Cerebellar cortex (tissue), 1 donor: ENCODE measurements around the gene RAD51B.

ENCODE experiments used
- DNase-seq: peaks from one replicate; pipeline ENCODE4 v3.0.0-alpha.2; 2015; ENCODE audit warnings: low spot score

RAD51B gene

GRCh38 chr14:68363843-68364767, 544.5 kb downstream of the RAD51B start:
- peak; percentile 23 for DNase-seq

GRCh38 chr14:68364792-68365192, 545.2 kb downstream of the RAD51B start:
- no peak for DNase-seq

- no peak for DNase-seq
Observed at GRCh38 chr14:68365228-68365627, 545.6 kb downstream of the RAD51B start.

GRCh38 chr14:68366656-68367055, 547.1 kb downstream of the RAD51B start:
- no peak for DNase-seq

GRCh38 chr14:68367536-68367935, 548.0 kb downstream of the RAD51B start:
- no peak for DNase-seq

- DNase-seq: no peak
Observed at GRCh38 chr14:68368850-68369249, 549.3 kb downstream of the RAD51B start.

GRCh38 chr14:68369281-68370056, 549.9 kb downstream of the RAD51B start:
- no peak for DNase-seq

GRCh38 chr14:68370057-68370360, 550.4 kb downstream of the RAD51B start:
- no peak for DNase-seq

GRCh38 chr14:68372368-68372767, 552.8 kb downstream of the RAD51B start:
- no peak for DNase-seq

- no peak for DNase-seq
Observed at GRCh38 chr14:68373124-68373646, 553.6 kb downstream of the RAD51B start.

GRCh38 chr14:68373847-68374444, 554.4 kb downstream of the RAD51B start:
- DNase-seq: no peak

GRCh38 chr14:68374682-68375081, 555.1 kb downstream of the RAD51B start:
- DNase-seq: no peak

GRCh38 chr14:68375376-68375775, 555.8 kb downstream of the RAD51B start:
- no peak for DNase-seq

GRCh38 chr14:68376067-68376779, 556.6 kb downstream of the RAD51B start:
- no peak for DNase-seq

- DNase-seq: no peak
Observed at GRCh38 chr14:68377006-68377405, 557.4 kb downstream of the RAD51B start.

- peak; percentile 22 for DNase-seq
Observed at GRCh38 chr14:68377459-68377858, 557.9 kb downstream of the RAD51B start.

- no peak for DNase-seq
Observed at GRCh38 chr14:68379510-68380328, 560.1 kb downstream of the RAD51B start.

GRCh38 chr14:68380329-68380741, 560.8 kb downstream of the RAD51B start:
- DNase-seq: no peak

GRCh38 chr14:68384335-68384734, 564.8 kb downstream of the RAD51B start:
- peak; percentile 37 for DNase-seq

- DNase-seq: no peak
Observed at GRCh38 chr14:68384881-68385280, 565.3 kb downstream of the RAD51B start.

- DNase-seq: no peak
Observed at GRCh38 chr14:68386446-68386845, 566.9 kb downstream of the RAD51B start.
